Activated T-helper 1 cell treated with anti-CD3 and anti-CD28 coated beads, Interleukin-12 subunit alpha, Interleukin-12 subunit beta, Interleukin-2, Interleukin-4 antibody, amounts not matched to agents 30 ng/mL and 10 ng/mL and 1 ng/mL, durations not matched to agents 14 hours and 24 hours and 36 hours (primary cell): ENCODE results near the gene CCNB1. TPM values are rescaled to one million over a fixed set of nuclear protein-coding genes. Genes with fewer than 3 reads are reported as not detected.

Experiments
- DNase-seq: peaks from one replicate; pipeline ENCODE4 v3.0.0; 2021; ENCODE audit warnings: low spot score
- H3K27ac Mint-ChIP-seq: one replicate; pipeline ENCODE4 v1.8.0; 2021; ENCODE audit warnings: mild to moderate bottlenecking, mixed read lengths
- H3K27me3 Mint-ChIP-seq: one replicate; pipeline ENCODE4 v1.8.0; 2022; ENCODE audit warnings: mild to moderate bottlenecking, moderate library complexity, mixed read lengths; ENCODE audit not compliant: insufficient read depth
- H3K36me3 Mint-ChIP-seq: one replicate; pipeline ENCODE4 v1.8.0; 2021; ENCODE audit warnings: low read depth, mixed read lengths
- H3K4me1 Mint-ChIP-seq: one replicate; pipeline ENCODE4 v1.8.0; 2021; ENCODE audit warnings: low read depth, mixed read lengths
- H3K4me3 Mint-ChIP-seq: one replicate; pipeline ENCODE4 v1.8.0; 2021; ENCODE audit warnings: mild to moderate bottlenecking, moderate library complexity, mixed read lengths
- H3K9me3 Mint-ChIP-seq: one replicate; pipeline ENCODE4 v1.8.0; 2021; ENCODE audit warnings: mixed read lengths
- intact Hi-C: fragments of 100-400 bp; cut with micrococcal nuclease; formaldehyde crosslinking; loops from one replicate; pipeline ENCODE4 v1.15.1; 2024
- total RNA-seq: library from RNA; stranded (reverse); gene quantifications from 2 replicates; pipeline ENCODE4 v1.2.3, GENCODE V29; 2022

CCNB1 gene
- total RNA-seq, 1 donor from 2014 or later = 106 TPM

DNA sequence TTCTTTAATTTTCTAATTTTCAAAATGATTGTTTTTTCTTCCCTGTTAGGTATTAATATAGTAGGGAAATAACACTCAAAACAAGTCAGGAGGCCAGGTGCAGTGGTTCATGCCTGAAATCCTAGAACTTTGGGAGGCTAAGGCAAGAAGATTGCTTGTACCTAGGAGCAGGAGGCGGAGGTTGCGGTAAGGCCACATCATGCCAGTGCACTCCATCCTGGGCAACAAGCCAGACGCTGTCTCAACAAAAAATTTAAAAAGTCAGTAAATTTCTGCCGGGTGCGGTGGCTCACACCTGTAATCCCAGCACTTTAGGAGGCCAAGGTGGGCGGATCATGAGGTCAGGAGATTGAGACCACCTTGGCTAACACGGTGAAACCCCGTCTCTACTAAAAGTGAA lies 57.6 kb downstream of the CCNB1 start:
- intact Hi-C loops = no loop called here
- H3K36me3 Mint-ChIP-seq = peaks cover 18% of the 10 kb centered on the region

GRCh38 chr5:69225860-69226259 lies 58.9 kb downstream of the CCNB1 start:
- intact Hi-C loops = no loop called here
- H3K27me3 Mint-ChIP-seq = no peaks in the 10 kb centered on the region
- no peak overlapping the region for H3K27ac Mint-ChIP-seq
- H3K9me3 Mint-ChIP-seq = no peaks in the 10 kb centered on the region
- DNase-seq = no peak
- peaks cover 16% of the 10 kb centered on the region for H3K36me3 Mint-ChIP-seq
- H3K4me3 Mint-ChIP-seq = no peak overlapping the region
- H3K4me1 Mint-ChIP-seq = no peaks in the 10 kb centered on the region

More for the DNA sequence above, 57.6 kb downstream of the CCNB1 start:
- no peak overlapping the region for H3K4me3 Mint-ChIP-seq
- no peaks in the 10 kb centered on the region for H3K27me3 Mint-ChIP-seq
- H3K9me3 Mint-ChIP-seq = no peaks in the 10 kb centered on the region
- no peak overlapping the region for H3K27ac Mint-ChIP-seq
- H3K4me1 Mint-ChIP-seq = peaks cover under 1% of the 10 kb centered on the region
- no peak for DNase-seq

Other genes with a start within 250 kb of the CCNB1 start
- 60.8 and 67.4 TPM in 2 replicates for gene SLC30A5, start 73.1 kb upstream of the CCNB1 start, total RNA-seq
- gene CENPH, start 22.4 kb downstream of the CCNB1 start, total RNA-seq = 32.3 and 35.5 TPM in 2 replicates
- gene CDK7, start 67.7 kb downstream of the CCNB1 start, total RNA-seq = 42.4 and 49.2 TPM in 2 replicates
- gene CCDC125, start 165.7 kb downstream of the CCNB1 start, total RNA-seq = 8.9 and 10.9 TPM in 2 replicates
- 59.0 and 62.3 TPM in 2 replicates for gene AK6, start 202.4 kb downstream of the CCNB1 start, total RNA-seq
- 60.0 and 65.0 TPM in 2 replicates for gene TAF9, start 202.4 kb downstream of the CCNB1 start, total RNA-seq
- 22.0 and 26.9 TPM in 2 replicates for gene RAD17, start 202.7 kb downstream of the CCNB1 start, total RNA-seq
- gene MARVELD2, start 248.0 kb downstream of the CCNB1 start, total RNA-seq = 0.23 and 0.32 TPM in 2 replicates